Body of pancreas (tissue), 4 donors: ENCODE results near the gene CKB. TPM values are rescaled to one million over a fixed set of nuclear protein-coding genes. Genes with fewer than 3 reads are reported as not detected.

ENCODE experiments used
- ATAC-seq: fragments of 150-250 bp; one replicate; pipeline ENCODE4 v1.9.1; 2016
- DNase-seq, 4 donors: peaks; one replicate each; pipeline ENCODE4 v3.0.0-alpha.2; 2019
- H3K27ac ChIP-seq, 4 donors: fragments of 200-600 bp; sonication (generic); 1 replicate in 3 of 4; 2 replicates in 1 of 4; pipeline versions ENCODE4 v1.5.1 to v1.6.1; 2016 to 2019; ENCODE audit warnings: mild to moderate bottlenecking in 1 of 4, mixed read lengths in 1 of 4, moderate library complexity in 1 of 4
- H3K27me3 ChIP-seq, 2 donors: fragments of 200-600 bp; sonication (generic); one replicate each; pipeline ENCODE4 v1.6.0; 2016; ENCODE audit warnings: mild to moderate bottlenecking in 1 of 2
- H3K36me3 ChIP-seq, 2 donors: fragments of 200-600 bp; sonication (generic); replicated peaks in 1 of 2; 2 replicates each; pipeline ENCODE4 v1.5.1; 2016; ENCODE audit warnings: low read depth in 2 of 2; ENCODE audit not compliant: insufficient read depth in 1 of 2
- H3K4me1 ChIP-seq: fragments of 200-600 bp; sonication (generic); one replicate; pipeline ENCODE4 v1.6.0; 2016
- H3K4me3 ChIP-seq, 2 donors: fragments of 200-600 bp; sonication (generic); 1 replicate in 1 of 2; 2 replicates in 1 of 2; pipeline ENCODE4 v1.5.1; 2016 to 2019
- H3K9me3 ChIP-seq, 3 donors: fragments of 200-600 bp; sonication (generic); 1 replicate in 2 of 3; 2 replicates in 1 of 3; pipeline ENCODE4 v1.5.1; 2016
- CTCF ChIP-seq, 7 experiments: fragments of 450-650 bp in 4 of 7; fragments of 200-600 bp in 3 of 7; sonication (generic) in 3 of 7; IDR thresholded peaks; one replicate each; pipeline ENCODE4 v1.5.1; 2016 to 2019; ENCODE audit warnings: antibody characterized with exemption in 7 of 7
- POLR2A ChIP-seq, 3 donors: fragments of 450-650 bp; IDR thresholded peaks; one replicate each; pipeline ENCODE4 v1.6.1; 2016; ENCODE audit warnings: antibody characterized with exemption in 3 of 3, mild to moderate bottlenecking in 2 of 3
- WGBS, 2 donors: methylation state at CpG; one replicate each; pipeline ENCODE4 v1.1.5; 2017; 5-methylcytosine and 5-hydroxymethylcytosine counted together
- intact Hi-C: fragments of 100-400 bp; cut with DNase I; formaldehyde crosslinking; loops from one replicate; pipeline ENCODE4 v1.15.1; 2023
- total RNA-seq, 2 donors: library from RNA; depleted of rRNA; stranded (reverse); fragments of >200 nt; gene quantifications; one replicate each; pipeline ENCODE4 v1.1.0, GENCODE V29; 2016

The CKB gene
- total RNA-seq, 2 donors from 2014 or later, result 92.1 to 146 TPM

- TF ChIP-seq POLR2A (IDR thresholded peaks at IDR 0.05), result no peak
- no peak for TF ChIP-seq CTCF (IDR thresholded peaks at IDR 0.05)
- no peaks in the 10 kb centered on the region for H3K27me3 ChIP-seq
- no peak overlapping the region for H3K27ac ChIP-seq
- WGBS, 2 donors, result 71 to 72% methylated on average over 8 of the region's 8 CpGs
- H3K4me3 ChIP-seq, result no peak overlapping the region
- peaks cover 66% of the 10 kb centered on the region for H3K4me1 ChIP-seq
- ATAC-seq (no peak), DNase-seq (no peak)
- intact Hi-C loops, result no loop called here
- peaks cover 0 to 3% of the 10 kb centered on the region in 2 donors for H3K36me3 ChIP-seq
- H3K9me3 ChIP-seq, result no peaks in the 10 kb centered on the region
Observed at GRCh38 chr14:103560691-103561090, 38.1 kb upstream of the CKB start.

- ATAC-seq (no peak), DNase-seq (no peak)
- peaks cover 0 to 3% of the 10 kb centered on the region in 2 donors for H3K36me3 ChIP-seq
- 60 to 62% methylated on average over 3 to 9 of the region's 9 CpGs for WGBS, 2 donors
- no peaks in the 10 kb centered on the region for H3K27me3 ChIP-seq
- no peak for TF ChIP-seq POLR2A (IDR thresholded peaks at IDR 0.05)
- TF ChIP-seq CTCF (IDR thresholded peaks at IDR 0.05), result no peak
- H3K9me3 ChIP-seq, result no peaks in the 10 kb centered on the region
- no peak overlapping the region for H3K27ac ChIP-seq
- H3K4me1 ChIP-seq, result peaks cover 62% of the 10 kb centered on the region
- no peak overlapping the region for H3K4me3 ChIP-seq
- intact Hi-C loops, result no loop called here
Observed at GRCh38 chr14:103559766-103560165, 37.1 kb upstream of the CKB start.

- TF ChIP-seq POLR2A (IDR thresholded peaks at IDR 0.05) (no peak), CTCF (IDR thresholded peaks at IDR 0.05) (no peak)
- Histone ChIP-seq H3K27me3 (no peaks in the 10 kb centered on the region), H3K4me3 (no peak overlapping the region), H3K9me3 (no peaks in the 10 kb centered on the region), H3K4me1 (peaks cover 49% of the 10 kb centered on the region), H3K27ac (peak overlapping the region in 1 of 4 donors; percentile 1), H3K36me3 (peaks cover 0 to 3% of the 10 kb centered on the region in 2 donors)
- intact Hi-C loops, result no loop called here
- DNase-seq (no peak), ATAC-seq (no peak)
- 78 to 84% methylated on average over 16 of the region's 16 CpGs for whole genome bisulfite sequencing, 2 donors
Observed at GRCh38 chr14:103558071-103558882, 35.6 kb upstream of the CKB start.

- TF ChIP-seq CTCF (IDR thresholded peaks at IDR 0.05) (no peak), POLR2A (IDR thresholded peaks at IDR 0.05) (no peak)
- Histone ChIP-seq H3K27me3 (no peaks in the 10 kb centered on the region), H3K27ac (peak overlapping the region in 1 of 4 donors; percentile 6), H3K4me1 (peaks cover 49% of the 10 kb centered on the region), H3K4me3 (no peak overlapping the region), H3K36me3 (peaks cover 0 to 3% of the 10 kb centered on the region in 2 donors), H3K9me3 (no peaks in the 10 kb centered on the region)
- no peak for DNase-seq
- 40 to 51% methylated on average over 15 of the region's 15 CpGs for WGBS, 2 donors
- no peak for ATAC-seq
- intact Hi-C loops, result no loop called here
Observed at GRCh38 chr14:103556946-103557758, 34.5 kb upstream of the CKB start.
